ENCODE data around the gene SMG6. TPM values are rescaled to one million over a fixed set of nuclear protein-coding genes. Genes with fewer than 3 reads are reported as not detected.

SMG6 gene
- total and polyA plus RNA-seq, 4 experiments from 2014 or later = 3.8 to 58.5 (median 30.6) TPM

- Mint-ChIP-seq H3K36me3 (peaks cover 0 to 4% of the 10 kb centered on the region in 2 donors), H3K4me3 (peak overlapping the region; percentile 79 to 91 (median 83)), H3K27me3 (no peaks in the 10 kb centered on the region), H3K27ac (peak overlapping the region; percentile 87 to 96 (median 92)), H3K4me1 (peaks cover 13 to 38% (median 22%) of the 10 kb centered on the region in 4 donors), H3K9me3 (no peaks in the 10 kb centered on the region)
- DNase-seq = peak; percentile 78 to 85 (median 82)
- Histone ChIP-seq H3K4me3 (ENCODE audit: low read length in 2 of 2) (peak overlapping the region; percentile 47 to 63), H3K36me3 (ENCODE audit: insufficient read depth, low read length) (no peaks in the 10 kb centered on the region), H3K4me1 (ENCODE audit: insufficient read depth, low read length) (peaks cover 39% of the 10 kb centered on the region), H3K9me3 (ENCODE audit: control insufficient read depth in 1 of 2, low read length in 2 of 2) (no peaks in the 10 kb centered on the region), H3K27ac (ENCODE audit: low read depth, low read length) (peak overlapping the region; percentile 71), H3K27me3 (ENCODE audit: insufficient read depth, low read length) (no peaks in the 10 kb centered on the region)
- ChIA-PET CTCF (ENCODE audit: partially characterized antibody) (interaction anchor here (0.5 to 8.6 kb wide), 29 partner anchors 7 to 405 kb away, joined by 3 to 192 read pairs (median 6); no protein-coding TSS in a partner anchor), POLR2A (ENCODE audit: partially characterized antibody) (interaction anchor here (0.7 to 6.8 kb wide), 15 partner anchors 12 to 370 kb away, joined by 3 to 75 read pairs (median 6); partner anchors contain the start of genes OVCA2, SMG6, SRR and TSR1)
- intact Hi-C loops (cut with micrococcal nuclease) = loop anchor here (1.0 to 2.0 kb wide), 5 partner anchors 191 to 348 kb away; partner anchors contain the start of genes MNT, SGSM2, SMG6 and SRR
These were observed 250.0 kb downstream of the SMG6 start for GRCh38 chr17:2053380-2054261.

DNA sequence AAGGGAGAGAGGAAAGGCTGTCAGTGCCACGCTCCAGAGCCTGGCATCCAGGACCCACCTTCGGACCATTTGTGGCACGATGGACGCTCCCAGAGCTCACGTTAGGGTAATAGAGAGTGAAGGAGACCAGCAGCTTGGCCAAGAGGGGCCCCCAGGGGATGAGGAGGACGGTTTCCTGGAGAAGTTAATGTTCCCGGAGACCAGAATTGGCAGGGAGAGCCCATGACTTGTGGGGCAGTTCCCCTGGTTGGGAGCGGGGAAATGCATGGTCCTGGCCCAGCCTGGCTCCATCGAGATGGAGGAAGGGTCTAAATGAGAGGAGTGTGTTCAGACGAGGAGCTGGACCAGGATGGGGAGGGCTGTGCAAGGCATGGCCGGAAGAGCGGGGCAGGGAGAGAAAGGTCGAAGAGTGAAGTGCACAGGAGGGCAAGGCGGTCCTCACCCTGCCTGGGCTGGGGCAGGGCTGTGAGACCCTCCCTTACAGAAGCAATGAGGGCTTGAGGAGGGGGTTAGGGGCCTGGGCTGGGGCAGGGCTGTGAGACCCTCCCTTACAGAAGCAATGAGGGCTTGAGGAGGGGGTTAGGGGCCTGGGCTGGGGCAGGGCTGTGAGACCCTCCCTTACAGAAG lies 251.5 kb downstream of the SMG6 start:
- H3K27ac ChIP-seq (ENCODE audit: low read depth, low read length) = no peak overlapping the region
- intact Hi-C loops (cut with micrococcal nuclease) = no loop called here

GRCh38 chr17:2051061-2051932 lies 252.3 kb downstream of the SMG6 start:
- Mint-ChIP-seq H3K27ac (peak overlapping the region; percentile 64 to 88 (median 68)), H3K9me3 (no peaks in the 10 kb centered on the region), H3K36me3 (peaks cover 0 to 4% of the 10 kb centered on the region in 2 donors), H3K27me3 (no peaks in the 10 kb centered on the region), H3K4me3 (peak overlapping the region in 7 of 8 donors; percentile 48 to 80 (median 64)), H3K4me1 (peaks cover 11 to 39% (median 23%) of the 10 kb centered on the region in 4 donors)
- DNase-seq = no peak
- Histone ChIP-seq H3K27me3 (ENCODE audit: insufficient read depth, low read length) (no peaks in the 10 kb centered on the region), H3K9me3 (ENCODE audit: control insufficient read depth in 1 of 2, low read length in 2 of 2) (no peaks in the 10 kb centered on the region), H3K4me3 (ENCODE audit: low read length in 2 of 2) (no peak overlapping the region), H3K36me3 (ENCODE audit: insufficient read depth, low read length) (no peaks in the 10 kb centered on the region), H3K4me1 (ENCODE audit: insufficient read depth, low read length) (peaks cover 38% of the 10 kb centered on the region), H3K27ac (ENCODE audit: low read depth, low read length) (no peak overlapping the region)
- CTCF ChIA-PET (ENCODE audit: partially characterized antibody) = interaction anchor here (1.3 to 2.0 kb wide), 4 partner anchors 194 to 232 kb away, joined by 3 to 7 read pairs (median 4); no protein-coding TSS in a partner anchor
- intact Hi-C loops (cut with micrococcal nuclease) = no loop called here
- POLR2A ChIA-PET (ENCODE audit: partially characterized antibody) = interaction anchor here (0.7 to 1.6 kb wide), 5 partner anchors 27 to 334 kb away, joined by 3 to 5 read pairs (median 4); partner anchors contain the start of gene RTN4RL1

More for the DNA sequence above, 251.5 kb downstream of the SMG6 start:
- Histone ChIP-seq H3K36me3 (ENCODE audit: insufficient read depth, low read length) (no peaks in the 10 kb centered on the region), H3K27me3 (ENCODE audit: insufficient read depth, low read length) (no peaks in the 10 kb centered on the region), H3K4me1 (ENCODE audit: insufficient read depth, low read length) (peaks cover 41% of the 10 kb centered on the region), H3K4me3 (ENCODE audit: low read length in 2 of 2) (no peak overlapping the region), H3K9me3 (ENCODE audit: control insufficient read depth in 1 of 2, low read length in 2 of 2) (no peaks in the 10 kb centered on the region)
- CTCF ChIA-PET (ENCODE audit: partially characterized antibody) = interaction anchor here (1.3 to 2.0 kb wide), 4 partner anchors 193 to 231 kb away, joined by 3 to 7 read pairs (median 4); no protein-coding TSS in a partner anchor
- DNase-seq = no peak
- Mint-ChIP-seq H3K27ac (peak overlapping the region; percentile 65 to 88 (median 80)), H3K36me3 (peaks cover 0 to 4% of the 10 kb centered on the region in 2 donors), H3K4me1 (peaks cover 11 to 39% (median 24%) of the 10 kb centered on the region in 4 donors), H3K4me3 (peak overlapping the region in 7 of 8 donors; percentile 48 to 80 (median 60)), H3K27me3 (no peaks in the 10 kb centered on the region), H3K9me3 (no peaks in the 10 kb centered on the region)
- POLR2A ChIA-PET (ENCODE audit: partially characterized antibody) = interaction anchor here (0.6 to 1.6 kb wide), 6 partner anchors 10 to 335 kb away, joined by 3 to 5 read pairs (median 4); partner anchors contain the start of genes OVCA2 and RTN4RL1

DNA sequence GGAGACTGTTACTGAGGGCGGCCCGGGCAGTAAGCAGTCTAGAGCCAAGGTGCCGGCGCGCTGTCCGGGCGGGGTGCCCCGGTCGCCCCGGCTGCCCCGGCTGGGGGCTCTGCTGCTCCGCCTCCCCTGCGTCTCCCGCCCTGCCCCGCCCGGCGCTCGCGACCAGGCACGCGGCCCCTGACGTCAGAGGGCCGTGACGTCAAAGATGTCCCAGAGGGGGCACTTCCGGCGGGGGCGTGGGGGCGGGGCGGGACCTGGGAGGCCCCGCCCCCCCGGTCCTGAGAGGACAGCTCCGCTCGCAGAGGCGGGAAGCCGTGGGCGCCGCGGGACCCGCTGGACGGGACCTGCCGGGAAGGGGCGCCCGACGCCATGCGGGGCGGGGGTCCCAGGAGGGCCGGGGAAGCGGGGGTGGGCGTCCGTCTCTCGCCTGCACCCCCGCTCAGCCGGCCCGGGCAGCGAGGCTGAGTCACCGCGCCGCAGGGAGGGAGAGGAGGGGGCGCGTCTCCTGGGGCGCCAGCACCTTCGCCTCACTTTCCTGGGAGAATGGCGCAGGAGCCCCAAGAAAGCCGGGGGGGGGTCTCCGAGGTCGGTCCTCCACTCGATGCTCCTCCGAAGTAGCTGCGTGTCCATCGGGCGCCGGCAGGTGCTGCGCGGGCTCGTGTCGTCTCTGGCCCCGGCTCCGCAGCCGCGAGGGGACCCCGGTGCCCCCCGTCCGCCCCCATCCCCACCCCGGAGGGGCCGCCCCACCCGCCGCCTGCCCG lies 253.1 kb downstream of the SMG6 start:
- H3K4me3 Mint-ChIP-seq = no peak overlapping the region
- peak overlapping the region in 1 of 2 donors; percentile 28 for H3K4me3 ChIP-seq (ENCODE audit: low read length in 2 of 2)

GRCh38 chr17:2049333-2050299 lies 254.0 kb downstream of the SMG6 start:
- Histone ChIP-seq H3K9me3 (ENCODE audit: control insufficient read depth in 1 of 2, low read length in 2 of 2) (no peaks in the 10 kb centered on the region), H3K27me3 (ENCODE audit: insufficient read depth, low read length) (no peaks in the 10 kb centered on the region), H3K27ac (ENCODE audit: low read depth, low read length) (peak overlapping the region; percentile 59), H3K36me3 (ENCODE audit: insufficient read depth, low read length) (peaks cover under 1% of the 10 kb centered on the region), H3K4me3 (ENCODE audit: low read length in 2 of 2) (peak overlapping the region; percentile 19 to 58), H3K4me1 (ENCODE audit: insufficient read depth, low read length) (peaks cover 34% of the 10 kb centered on the region)
- peaks cover 11 to 37% (median 26%) of the 10 kb centered on the region in 4 donors for H3K4me1 Mint-ChIP-seq
- H3K36me3 Mint-ChIP-seq = peaks cover 0 to 3% of the 10 kb centered on the region in 2 donors
- H3K27me3 Mint-ChIP-seq = no peaks in the 10 kb centered on the region
- H3K27ac Mint-ChIP-seq = peak overlapping the region; percentile 65 to 87 (median 81)
- intact Hi-C loops (cut with micrococcal nuclease) = loop anchor here (1.0 to 10.0 kb wide), 3 partner anchors 8 to 405 kb away; partner anchors contain the start of genes DPH1, RILP and SCARF1
- ChIA-PET CTCF (ENCODE audit: partially characterized antibody) (interaction anchor here (2.0 kb wide), 1 partner anchor 232 kb away, joined by 4 read pairs; no protein-coding TSS in a partner anchor), POLR2A (ENCODE audit: partially characterized antibody) (no interaction called here)
- no peaks in the 10 kb centered on the region for H3K9me3 Mint-ChIP-seq
- H3K4me3 Mint-ChIP-seq = peak overlapping the region; percentile 61 to 81 (median 72)
- DNase-seq = peak; percentile 91 to 94 (median 92)

More for the DNA sequence above, 253.1 kb downstream of the SMG6 start:
- H3K4me1 Mint-ChIP-seq = peaks cover 11 to 39% (median 23%) of the 10 kb centered on the region in 4 donors
- no peaks in the 10 kb centered on the region for H3K36me3 ChIP-seq (ENCODE audit: insufficient read depth, low read length)
- H3K4me1 ChIP-seq (ENCODE audit: insufficient read depth, low read length) = peaks cover 34% of the 10 kb centered on the region
- intact Hi-C loops (cut with micrococcal nuclease) = loop anchor here (1.0 kb wide), 1 partner anchor 9 kb away; no protein-coding TSS in a partner anchor
- peak overlapping the region in 1 of 7 donors; percentile 83 for H3K27ac Mint-ChIP-seq
- no peak overlapping the region for H3K27ac ChIP-seq (ENCODE audit: low read depth, low read length)
- no peaks in the 10 kb centered on the region for H3K27me3 Mint-ChIP-seq
- ChIA-PET POLR2A (ENCODE audit: partially characterized antibody) (interaction anchor here (1.1 to 1.6 kb wide), 2 partner anchors 39 to 209 kb away, joined by 4 read pairs; no protein-coding TSS in a partner anchor), CTCF (ENCODE audit: partially characterized antibody) (interaction anchor here (0.7 to 2.0 kb wide), 2 partner anchors 231 to 377 kb away, joined by 3 to 4 read pairs; no protein-coding TSS in a partner anchor)
- peak; percentile 72 to 80 (median 77) for DNase-seq
- peaks cover 0 to 4% of the 10 kb centered on the region in 2 donors for H3K36me3 Mint-ChIP-seq
- H3K9me3 ChIP-seq (ENCODE audit: control insufficient read depth in 1 of 2, low read length in 2 of 2) = no peaks in the 10 kb centered on the region
- no peaks in the 10 kb centered on the region for H3K27me3 ChIP-seq (ENCODE audit: insufficient read depth, low read length)
- no peaks in the 10 kb centered on the region for H3K9me3 Mint-ChIP-seq

All from CD4-positive, alpha-beta memory T cell (primary cell).